GM10248 (cell line): ENCODE measurements around the gene LMTK2.
"Not testable (repeated sequence)": the region's sequence is repeated elsewhere in the genome, so short reads cannot be mapped to it uniquely, and the experiment has no call there.

Source experiments
- CTCF ChIA-PET: fragments of 300-600 bp; sonication (Branson Sonifier 250); formaldehyde crosslinking; extraction: SDS; loops from one replicate; lab custom pipeline; 2021; ENCODE audit warnings: antibody characterized with exemption; lab: Yijun Ruan, JAX
- POLR2A ChIA-PET: fragments of 350-650 bp; sonication (Branson Sonifier 250); formaldehyde crosslinking; extraction: SDS; loops from one replicate; lab custom pipeline; 2020; ENCODE audit warnings: antibody characterized with exemption; lab: Yijun Ruan, JAX
- DNase-seq: peaks from one replicate; pipeline ENCODE4 v3.0.0; 2012; ENCODE audit errors: extremely low spot score
- CTCF ChIP-seq: IDR thresholded peaks from 2 replicates; pipeline ENCODE4 v1.5.1; 2012; ENCODE audit warnings: mild to moderate bottlenecking, low read depth; ENCODE audit errors: extremely low read depth, missing control alignments, control extremely low read depth

The LMTK2 gene

GRCh38 chr7:98213888-98214810 lies 107.5 kb downstream of the LMTK2 start:
- no peak for DNase-seq
- ChIA-PET CTCF (interaction anchor here (2.2 kb wide), 1 partner anchor 12 kb away, joined by 8 read pairs; no protein-coding TSS in a partner anchor), POLR2A (no interaction called here)
- no peak for TF ChIP-seq CTCF

DNA sequence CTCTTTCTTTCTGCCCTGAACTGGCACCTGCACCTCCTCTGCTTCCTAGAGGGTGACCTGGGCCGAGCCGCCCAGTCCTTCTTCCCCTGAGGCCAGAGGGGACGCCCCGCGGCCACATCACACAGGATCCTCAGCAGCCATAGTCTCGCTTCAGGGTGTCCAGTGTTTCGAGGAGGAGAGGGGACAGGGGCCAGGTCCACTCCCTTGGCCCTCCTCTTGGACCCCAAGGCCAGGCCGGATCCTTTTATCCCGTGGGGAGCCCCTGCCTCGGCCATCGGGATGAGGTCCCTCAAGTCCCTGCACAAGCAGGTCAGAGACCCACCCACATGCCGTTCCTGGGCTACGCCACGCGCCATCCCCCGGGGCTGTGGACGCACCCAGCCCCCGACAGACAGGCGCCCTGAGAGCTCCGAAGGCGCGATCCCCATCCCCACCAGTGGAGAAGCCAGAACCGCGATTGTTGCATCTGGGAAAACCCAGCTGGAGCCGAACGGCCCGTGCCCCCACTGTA lies 108.2 kb downstream of the LMTK2 start:
- TF ChIP-seq CTCF = no peak
- no peak for DNase-seq
- POLR2A ChIA-PET = no interaction called here
- CTCF ChIA-PET = interaction anchor here (1.5 kb wide), 1 partner anchor 12 kb away, joined by 4 read pairs; no protein-coding TSS in a partner anchor

DNA sequence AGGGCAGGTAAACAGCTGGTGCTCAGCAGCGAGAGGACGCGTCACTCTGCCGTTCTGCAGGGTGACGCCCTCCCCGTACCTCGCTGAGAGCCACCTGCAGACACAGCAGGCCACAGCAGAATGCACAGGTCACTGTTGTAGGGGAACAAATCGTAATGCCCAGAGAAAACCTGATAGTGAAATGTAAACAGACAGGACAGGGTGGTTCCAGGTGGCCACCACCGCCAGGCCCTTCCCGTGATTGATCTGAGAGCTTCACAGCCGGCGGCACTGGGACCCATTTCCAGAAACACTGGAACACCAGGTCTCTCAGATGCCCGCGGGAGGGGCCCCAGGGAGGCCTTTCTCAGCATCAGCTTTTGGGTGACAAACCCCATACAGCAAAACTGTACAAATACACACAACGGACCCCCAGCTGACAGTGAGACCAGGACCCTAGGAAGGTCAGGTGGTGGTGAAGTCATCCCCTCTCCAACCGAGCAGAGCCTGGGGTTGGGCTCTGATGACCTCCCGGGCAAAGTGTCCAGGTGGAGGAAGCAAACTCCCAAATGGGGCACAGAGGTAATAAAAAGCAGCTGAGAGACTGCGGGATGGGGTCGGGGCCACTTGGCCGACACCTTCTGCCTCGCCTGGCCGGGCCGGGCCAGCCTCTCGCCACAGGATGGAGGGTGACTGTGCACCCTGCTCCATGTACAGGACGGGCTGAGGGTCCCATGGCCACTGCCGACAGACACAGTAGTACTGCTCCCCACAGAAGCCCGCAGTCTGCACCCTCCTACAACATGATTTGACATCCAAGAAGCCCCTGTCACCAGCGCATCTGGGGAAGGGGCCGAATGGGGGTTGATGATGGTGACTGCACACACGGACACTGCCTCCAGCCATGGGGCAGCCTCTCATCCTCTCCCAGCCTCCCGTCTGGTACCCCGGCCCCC lies 109.2 kb downstream of the LMTK2 start:
- TF ChIP-seq CTCF = no peak
- ChIA-PET POLR2A (no interaction called here), CTCF (interaction anchor here (1.5 kb wide), 1 partner anchor 13 kb away, joined by 4 read pairs; no protein-coding TSS in a partner anchor)
- no peak for DNase-seq

DNA sequence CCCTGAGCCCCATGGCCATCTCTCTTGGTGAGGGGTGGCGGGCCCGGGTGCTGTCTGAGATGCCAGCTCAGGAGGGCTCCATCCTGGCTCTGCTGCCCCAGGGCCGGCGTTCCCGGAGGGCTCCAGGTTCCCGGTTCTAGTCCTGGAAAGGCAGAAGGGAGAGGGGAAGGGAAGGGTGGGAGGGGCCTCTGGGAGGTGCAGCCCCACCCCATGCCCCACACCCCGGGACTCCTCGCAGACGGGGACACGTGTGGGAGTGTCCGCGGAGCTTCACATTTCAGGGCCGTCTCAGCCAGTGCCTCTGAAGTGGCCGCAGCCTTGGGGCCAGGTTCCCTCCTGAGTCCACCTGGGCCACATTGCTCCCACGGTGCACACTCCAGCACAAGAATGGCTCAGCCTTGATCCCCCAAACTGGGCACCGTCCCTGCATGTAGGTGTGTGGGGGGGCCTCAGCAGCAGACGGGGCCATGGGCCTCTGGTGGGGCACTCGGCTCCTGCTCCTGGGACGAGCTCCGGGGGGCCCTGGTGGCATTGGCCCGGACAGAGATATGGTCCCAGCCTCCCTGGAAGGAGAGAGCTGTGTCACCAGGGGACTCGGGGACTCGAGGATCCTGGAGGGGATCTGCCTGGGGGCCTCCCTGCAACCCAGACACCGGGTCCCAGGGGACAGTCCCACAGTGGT lies 110.4 kb downstream of the LMTK2 start:
- CTCF ChIA-PET = no interaction called here
- POLR2A ChIA-PET = no interaction called here
- no peak for DNase-seq
- no peak for TF ChIP-seq CTCF

GRCh38 chr7:98217623-98218582 lies 111.2 kb downstream of the LMTK2 start:
- DNase-seq = no peak
- ChIA-PET CTCF (no interaction called here), POLR2A (no interaction called here)
- no peak for TF ChIP-seq CTCF

DNA sequence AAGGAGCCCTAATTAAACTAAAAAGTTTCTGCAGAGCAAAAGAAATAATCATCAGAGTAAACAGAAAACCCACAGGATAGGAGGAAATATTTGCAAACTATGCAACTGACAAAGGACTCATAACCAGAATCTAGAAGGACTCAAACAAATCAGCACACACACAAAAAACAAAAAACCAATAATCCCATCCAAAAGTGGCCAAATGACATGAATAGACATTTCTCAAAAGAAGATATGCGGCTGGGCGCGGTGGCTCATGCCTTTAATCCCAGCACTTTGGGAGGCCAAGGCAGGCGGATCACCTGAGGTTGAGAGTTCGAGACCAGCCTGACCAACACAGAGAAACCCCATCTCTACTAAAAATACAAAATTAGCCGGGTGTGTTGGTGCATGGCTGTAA lies 112.7 kb downstream of the LMTK2 start:
- DNase-seq, CTCF ChIA-PET, POLR2A ChIA-PET: not testable (repeated sequence)
